Measurements from ENCODE around the gene ASXL2.

DNA sequence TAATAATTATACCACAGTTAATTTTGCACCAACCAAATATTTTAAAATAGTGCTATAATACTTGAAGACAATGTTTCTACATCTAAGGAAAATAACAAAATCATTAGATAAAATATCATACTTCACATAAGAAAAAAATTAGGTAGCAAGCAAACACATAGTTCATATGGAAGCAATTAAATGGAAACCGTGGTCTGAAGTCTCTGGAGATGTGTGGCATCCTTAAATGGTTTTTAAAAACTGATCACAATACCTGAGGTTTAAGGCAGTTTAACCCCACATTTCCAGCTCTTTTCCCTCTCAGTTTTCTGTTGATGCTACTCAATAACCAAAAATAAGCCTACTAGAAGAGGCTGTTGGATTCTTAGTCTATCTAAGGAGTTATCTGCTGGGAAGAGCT is 71.3 kb downstream of the ASXL2 start:
- TF ChIP-seq, protein P1, sequence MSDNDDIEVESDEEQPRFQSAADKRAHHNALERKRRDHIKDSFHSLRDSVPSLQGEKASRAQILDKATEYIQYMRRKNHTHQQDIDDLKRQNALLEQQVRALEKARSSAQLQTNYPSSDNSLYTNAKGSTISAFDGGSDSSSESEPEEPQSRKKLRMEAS (IDR thresholded peaks at IDR 0.05): no peak
- TF ChIP-seq CEBPB (IDR thresholded peaks at IDR 0.05) (no peak), RAD21 (IDR thresholded peaks at IDR 0.05; ENCODE audit: low read depth) (no peak), EP300 (IDR thresholded peaks at IDR 0.05; ENCODE audit: borderline replicate concordance) (no peak), TCF12 (IDR thresholded peaks at IDR 0.05; ENCODE audit: low read depth) (no peak), YY1 (IDR thresholded peaks at IDR 0.05; ENCODE audit: low read depth) (no peak), CREB1 (IDR thresholded peaks at IDR 0.05; ENCODE audit: low read depth) (no peak)
- TF ChIP-seq, protein P2, sequence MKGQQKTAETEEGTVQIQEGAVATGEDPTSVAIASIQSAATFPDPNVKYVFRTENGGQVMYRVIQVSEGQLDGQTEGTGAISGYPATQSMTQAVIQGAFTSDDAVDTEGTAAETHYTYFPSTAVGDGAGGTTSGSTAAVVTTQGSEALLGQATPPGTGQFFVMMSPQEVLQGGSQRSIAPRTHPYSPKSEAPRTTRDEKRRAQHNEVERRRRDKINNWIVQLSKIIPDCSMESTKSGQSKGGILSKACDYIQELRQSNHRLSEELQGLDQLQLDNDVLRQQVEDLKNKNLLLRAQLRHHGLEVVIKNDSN (IDR thresholded peaks at IDR 0.05): no peak
